ENCODE data around the gene CAV2. TPM values are rescaled to one million over a fixed set of nuclear protein-coding genes. Genes with fewer than 3 reads are reported as not detected.

Gene CAV2
- total RNA-seq, 6 experiments from 2014 or later: 157 to 229 (median 186) TPM

DNA sequence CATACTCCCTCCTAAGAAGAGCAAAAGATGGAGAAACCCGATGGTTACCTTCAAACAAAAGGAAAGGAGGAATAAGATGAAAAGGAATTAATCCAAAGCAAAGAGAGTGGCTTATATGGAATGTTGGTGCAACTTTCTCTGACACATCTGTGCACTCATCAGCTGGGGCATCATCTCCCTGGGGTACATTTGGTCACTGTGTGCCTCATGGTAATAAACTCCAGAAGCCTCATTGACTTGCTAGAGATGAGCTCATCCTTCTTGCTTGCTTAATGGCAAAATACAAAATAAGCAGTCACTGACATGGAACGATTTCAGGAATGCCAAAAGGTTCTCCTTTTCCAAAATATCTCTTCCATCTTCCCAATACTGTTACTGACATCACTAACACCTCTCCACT lies 47.8 kb downstream of the CAV2 start:
- DNase-seq: peak; percentile 94
- no peaks in the 10 kb centered on the region for H3K9me3 Mint-ChIP-seq
- H3K27ac Mint-ChIP-seq: peak overlapping the region; percentile 80
- TF ChIP-seq, protein P1, sequence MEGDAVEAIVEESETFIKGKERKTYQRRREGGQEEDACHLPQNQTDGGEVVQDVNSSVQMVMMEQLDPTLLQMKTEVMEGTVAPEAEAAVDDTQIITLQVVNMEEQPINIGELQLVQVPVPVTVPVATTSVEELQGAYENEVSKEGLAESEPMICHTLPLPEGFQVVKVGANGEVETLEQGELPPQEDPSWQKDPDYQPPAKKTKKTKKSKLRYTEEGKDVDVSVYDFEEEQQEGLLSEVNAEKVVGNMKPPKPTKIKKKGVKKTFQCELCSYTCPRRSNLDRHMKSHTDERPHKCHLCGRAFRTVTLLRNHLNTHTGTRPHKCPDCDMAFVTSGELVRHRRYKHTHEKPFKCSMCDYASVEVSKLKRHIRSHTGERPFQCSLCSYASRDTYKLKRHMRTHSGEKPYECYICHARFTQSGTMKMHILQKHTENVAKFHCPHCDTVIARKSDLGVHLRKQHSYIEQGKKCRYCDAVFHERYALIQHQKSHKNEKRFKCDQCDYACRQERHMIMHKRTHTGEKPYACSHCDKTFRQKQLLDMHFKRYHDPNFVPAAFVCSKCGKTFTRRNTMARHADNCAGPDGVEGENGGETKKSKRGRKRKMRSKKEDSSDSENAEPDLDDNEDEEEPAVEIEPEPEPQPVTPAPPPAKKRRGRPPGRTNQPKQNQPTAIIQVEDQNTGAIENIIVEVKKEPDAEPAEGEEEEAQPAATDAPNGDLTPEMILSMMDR (IDR thresholded peaks at IDR 0.05): no peak
- peak overlapping the region; percentile 53 for H3K4me3 Mint-ChIP-seq
- H3K36me3 Mint-ChIP-seq (ENCODE audit: low read depth): peaks cover 79% of the 10 kb centered on the region
- H3K27me3 Mint-ChIP-seq (ENCODE audit: insufficient read depth): peaks cover 8% of the 10 kb centered on the region
- peaks cover 90% of the 10 kb centered on the region for H3K4me1 Mint-ChIP-seq (ENCODE audit: low read depth)

DNA sequence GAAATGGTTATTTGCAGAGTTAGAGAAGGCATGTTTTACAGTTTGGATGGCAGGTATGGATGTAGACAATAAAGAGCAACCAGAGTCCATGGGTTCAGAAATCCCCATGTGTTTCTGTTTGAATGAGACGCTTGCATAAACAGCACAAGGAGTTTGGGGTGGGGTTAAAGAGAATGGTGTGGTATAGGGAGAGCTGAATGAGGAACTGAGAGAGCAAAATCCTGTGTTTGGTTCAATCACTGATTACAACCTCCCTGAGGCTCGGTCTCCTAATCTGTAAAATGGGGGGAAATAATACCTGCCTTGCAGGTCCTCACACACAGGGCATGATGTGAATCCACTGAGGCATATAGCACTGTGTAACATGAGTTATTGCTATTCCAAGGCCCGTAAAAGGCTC lies 49.0 kb downstream of the CAV2 start:
- Mint-ChIP-seq H3K27ac (peak overlapping the region; percentile 80), H3K36me3 (ENCODE audit: low read depth) (peaks cover 82% of the 10 kb centered on the region), H3K4me3 (no peak overlapping the region), H3K4me1 (ENCODE audit: low read depth) (peaks cover 90% of the 10 kb centered on the region), H3K27me3 (ENCODE audit: insufficient read depth) (peaks cover 9% of the 10 kb centered on the region), H3K9me3 (no peaks in the 10 kb centered on the region)
- TF ChIP-seq, protein P1 (IDR thresholded peaks at IDR 0.05): no peak
- no peak for DNase-seq

DNA sequence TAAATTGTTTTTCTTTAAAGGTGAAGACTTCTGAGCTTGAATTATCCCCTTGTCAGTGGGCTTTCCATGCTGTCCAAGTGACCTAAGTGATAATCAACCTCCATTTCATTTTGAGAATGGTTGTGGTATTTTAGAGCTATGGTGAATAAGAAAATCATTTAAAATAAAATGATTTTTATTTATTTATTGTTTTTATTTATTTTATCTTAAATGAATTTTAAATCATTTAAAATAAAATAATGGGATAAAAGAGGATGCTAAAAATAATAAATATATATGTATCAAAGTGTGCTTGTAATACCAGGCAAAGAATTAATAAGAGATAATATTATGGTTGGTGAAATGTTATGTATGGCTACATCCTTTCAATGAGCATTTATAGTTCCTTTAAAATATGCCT lies 49.8 kb downstream of the CAV2 start:
- no peak for DNase-seq
- no peak overlapping the region; the same call in 1 of the 2 replicates for H3K27ac Mint-ChIP-seq
- peaks cover 82% of the 10 kb centered on the region for H3K36me3 Mint-ChIP-seq (ENCODE audit: low read depth)

DNA sequence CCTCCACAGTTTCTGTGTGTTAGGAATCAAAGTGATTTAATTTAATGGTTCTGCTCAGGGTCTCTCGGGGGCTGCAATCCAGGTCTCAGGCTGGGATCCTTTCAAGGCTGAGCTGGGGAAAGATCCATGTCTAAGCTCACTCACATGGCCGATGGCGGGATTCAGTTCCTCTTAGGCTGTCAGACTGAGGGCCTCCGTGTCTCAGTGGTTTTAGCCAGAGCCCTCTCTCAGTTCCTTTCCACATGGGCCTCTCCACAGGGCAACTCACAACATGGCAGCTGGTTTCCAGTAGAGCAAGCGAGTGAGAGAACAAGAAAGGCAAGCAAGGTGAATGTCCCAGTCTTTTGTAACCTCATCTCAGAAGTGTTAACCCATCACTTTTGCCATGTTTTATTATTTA lies 52.2 kb downstream of the CAV2 start:
- Mint-ChIP-seq H3K36me3 (ENCODE audit: low read depth) (peaks cover 76% of the 10 kb centered on the region), H3K4me3 (no peak overlapping the region), H3K27me3 (ENCODE audit: insufficient read depth) (peaks cover 10% of the 10 kb centered on the region), H3K27ac (0 out of 2 replicates have a peak overlapping the region, but pooled peaks have one; percentile 36), H3K9me3 (no peaks in the 10 kb centered on the region), H3K4me1 (ENCODE audit: low read depth) (peaks cover 90% of the 10 kb centered on the region)
- DNase-seq: no peak
- TF ChIP-seq, protein P1 (IDR thresholded peaks at IDR 0.05): no peak

More for the DNA sequence above, 49.8 kb downstream of the CAV2 start:
- Mint-ChIP-seq H3K4me3 (no peak overlapping the region), H3K27me3 (ENCODE audit: insufficient read depth) (peaks cover 10% of the 10 kb centered on the region), H3K9me3 (no peaks in the 10 kb centered on the region), H3K4me1 (ENCODE audit: low read depth) (peaks cover 90% of the 10 kb centered on the region)
- TF ChIP-seq, protein P1 (IDR thresholded peaks at IDR 0.05): no peak

DNA sequence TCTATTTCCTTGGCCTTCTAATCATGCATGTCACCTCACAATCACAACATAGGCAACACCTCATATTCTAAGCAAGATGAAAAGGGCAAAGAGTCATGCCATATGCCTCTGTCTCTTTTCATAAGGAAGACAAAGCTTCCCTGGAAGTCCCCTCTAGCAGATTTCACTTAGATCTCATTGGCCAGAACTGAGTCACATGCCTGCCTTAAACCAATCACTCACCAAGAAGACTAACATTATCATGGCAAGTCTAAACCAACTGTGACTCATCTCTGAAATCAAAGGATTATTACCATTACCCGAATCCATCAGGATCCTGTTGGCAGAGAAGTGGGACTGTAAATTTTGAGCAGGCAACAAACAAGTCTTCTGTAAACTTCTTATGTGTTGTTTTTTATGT lies 53.1 kb downstream of the CAV2 start:
- Mint-ChIP-seq H3K9me3 (no peaks in the 10 kb centered on the region), H3K4me1 (ENCODE audit: low read depth) (peaks cover 90% of the 10 kb centered on the region), H3K36me3 (ENCODE audit: low read depth) (peaks cover 79% of the 10 kb centered on the region), H3K27me3 (ENCODE audit: insufficient read depth) (peaks cover 7% of the 10 kb centered on the region), H3K4me3 (no peak overlapping the region), H3K27ac (peak overlapping the region; percentile 36)
- TF ChIP-seq, protein P1 (IDR thresholded peaks at IDR 0.05): no peak
- DNase-seq: peak; percentile 33

Data from HFFc6 (cell line).